ENCODE measurements around the gene ACAA1. TPM values are rescaled to one million over a fixed set of nuclear protein-coding genes. Genes with fewer than 3 reads are reported as not detected.

Gene ACAA1
- total and polyA plus RNA-seq, 2 of the 13 experiments (the other 11 are each of a cell fraction or from before 2014, with no cell fraction given), result 60.8 to 188 TPM

DNA sequence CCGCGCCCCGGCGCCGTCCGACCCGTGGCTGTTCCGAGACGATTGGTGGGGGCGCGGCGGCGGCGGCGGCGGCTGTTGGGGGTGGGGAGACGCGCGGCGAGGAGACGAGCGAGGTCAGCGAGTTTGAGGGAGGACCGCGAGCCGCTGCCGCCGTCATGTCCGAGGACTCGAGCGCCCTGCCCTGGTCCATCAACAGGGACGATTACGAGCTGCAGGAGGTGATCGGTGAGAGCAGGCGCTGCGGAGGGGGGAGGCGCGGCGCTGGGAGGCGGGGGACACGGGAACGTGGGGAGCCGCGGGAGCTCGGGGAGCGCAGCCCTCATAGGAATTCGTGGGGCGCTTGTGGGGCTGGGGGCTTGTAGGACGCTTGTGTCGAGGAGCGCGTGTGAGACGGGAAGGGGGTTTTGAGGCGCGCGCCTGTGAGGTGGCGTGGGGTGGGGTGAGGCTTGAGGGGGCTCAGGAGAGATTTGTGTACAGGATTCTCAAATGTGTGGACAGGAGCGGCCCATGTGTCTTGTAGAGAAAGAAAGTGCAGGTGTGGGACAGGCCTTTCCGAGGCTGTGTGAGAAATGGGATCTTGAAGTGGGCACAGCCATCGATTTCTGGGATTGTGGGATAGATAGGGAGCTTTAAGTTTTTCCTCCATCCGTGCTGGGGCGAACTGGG lies 28.9 kb upstream of the ACAA1 start (continued):
- TF ChIP-seq ZNF607 (CRISPR knock-in tag; IDR thresholded peaks at IDR 0.05; ENCODE audit: borderline replicate concordance), result no peak
- TF ChIP-seq FOXM1 (CRISPR knock-in tag; IDR thresholded peaks at IDR 0.05), result no peak
- no peak for TF ChIP-seq ZNF225 (CRISPR knock-in tag; IDR thresholded peaks at IDR 0.05)
- TF ChIP-seq ZNF740 (CRISPR knock-in tag; IDR thresholded peaks at IDR 0.05), result 0 out of 2 replicates have a peak, but pooled peaks have one; percentile 2
- TF ChIP-seq ZC3H13 (CRISPR knock-in tag; IDR thresholded peaks at IDR 0.05), result peak; percentile 90
- TF ChIP-seq, protein P1, sequence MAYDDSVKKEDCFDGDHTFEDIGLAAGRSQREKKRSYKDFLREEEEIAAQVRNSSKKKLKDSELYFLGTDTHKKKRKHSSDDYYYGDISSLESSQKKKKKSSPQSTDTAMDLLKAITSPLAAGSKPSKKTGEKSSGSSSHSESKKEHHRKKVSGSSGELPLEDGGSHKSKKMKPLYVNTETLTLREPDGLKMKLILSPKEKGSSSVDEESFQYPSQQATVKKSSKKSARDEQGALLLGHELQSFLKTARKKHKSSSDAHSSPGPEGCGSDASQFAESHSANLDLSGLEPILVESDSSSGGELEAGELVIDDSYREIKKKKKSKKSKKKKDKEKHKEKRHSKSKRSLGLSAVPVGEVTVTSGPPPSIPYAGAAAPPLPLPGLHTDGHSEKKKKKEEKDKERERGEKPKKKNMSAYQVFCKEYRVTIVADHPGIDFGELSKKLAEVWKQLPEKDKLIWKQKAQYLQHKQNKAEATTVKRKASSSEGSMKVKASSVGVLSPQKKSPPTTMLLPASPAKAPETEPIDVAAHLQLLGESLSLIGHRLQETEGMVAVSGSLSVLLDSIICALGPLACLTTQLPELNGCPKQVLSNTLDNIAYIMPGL (CRISPR knock-in tag; IDR thresholded peaks at IDR 0.05; ENCODE audit: borderline replicate concordance in 1 of 2, low read depth in 1 of 2), result no peak; a peak in 1 of 4 replicates
- peak; percentile 27; the same call in 1 of the 2 replicates for TF ChIP-seq CTCF (CRISPR knock-in tag; IDR thresholded peaks at IDR 0.05)
- no peak for TF ChIP-seq ZNF512 (CRISPR knock-in tag; IDR thresholded peaks at IDR 0.05)
- TF ChIP-seq ZNF431 (CRISPR knock-in tag; IDR thresholded peaks at IDR 0.05; ENCODE audit: borderline replicate concordance, low read depth), result 0 out of 2 replicates have a peak, but pooled peaks have one; percentile 12
- TF ChIP-seq REXO4 (CRISPR knock-in tag; IDR thresholded peaks at IDR 0.05; ENCODE audit: borderline replicate concordance), result no peak
- 0 out of 2 replicates have a peak, but pooled peaks have one; percentile 15 for TF ChIP-seq ZNF709 (CRISPR knock-in tag; IDR thresholded peaks at IDR 0.05)
- TF ChIP-seq, protein P2, sequence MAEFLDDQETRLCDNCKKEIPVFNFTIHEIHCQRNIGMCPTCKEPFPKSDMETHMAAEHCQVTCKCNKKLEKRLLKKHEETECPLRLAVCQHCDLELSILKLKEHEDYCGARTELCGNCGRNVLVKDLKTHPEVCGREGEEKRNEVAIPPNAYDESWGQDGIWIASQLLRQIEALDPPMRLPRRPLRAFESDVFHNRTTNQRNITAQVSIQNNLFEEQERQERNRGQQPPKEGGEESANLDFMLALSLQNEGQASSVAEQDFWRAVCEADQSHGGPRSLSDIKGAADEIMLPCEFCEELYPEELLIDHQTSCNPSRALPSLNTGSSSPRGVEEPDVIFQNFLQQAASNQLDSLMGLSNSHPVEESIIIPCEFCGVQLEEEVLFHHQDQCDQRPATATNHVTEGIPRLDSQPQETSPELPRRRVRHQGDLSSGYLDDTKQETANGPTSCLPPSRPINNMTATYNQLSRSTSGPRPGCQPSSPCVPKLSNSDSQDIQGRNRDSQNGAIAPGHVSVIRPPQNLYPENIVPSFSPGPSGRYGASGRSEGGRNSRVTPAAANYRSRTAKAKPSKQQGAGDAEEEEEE (CRISPR knock-in tag; IDR thresholded peaks at IDR 0.05; ENCODE audit: borderline replicate concordance), result no peak
- peak; percentile 9; the same call in 1 of the 2 replicates for TF ChIP-seq ZNF768 (CRISPR knock-in tag; IDR thresholded peaks at IDR 0.05)
- peak; percentile 10 for TF ChIP-seq SAP130 (CRISPR knock-in tag; IDR thresholded peaks at IDR 0.05; ENCODE audit: low read depth)
- TF ChIP-seq BATF2 (CRISPR knock-in tag; IDR thresholded peaks at IDR 0.05), result 0 out of 2 replicates have a peak, but pooled peaks have one; percentile 67
- no peak for TF ChIP-seq CHD2 (IDR thresholded peaks at IDR 0.05; ENCODE audit: low read depth, low read length)
- peak; percentile 27 for TF ChIP-seq ZNF883 (CRISPR knock-in tag; IDR thresholded peaks at IDR 0.05; ENCODE audit: not compliant biosample characterization)
- TF ChIP-seq ZNF703 (CRISPR knock-in tag; IDR thresholded peaks at IDR 0.05; ENCODE audit: borderline replicate concordance), result peak; percentile 41; the same call in 1 of the 2 replicates
- TF ChIP-seq ZNF75D (CRISPR knock-in tag; IDR thresholded peaks at IDR 0.05; ENCODE audit: borderline replicate concordance), result no peak
- TF ChIP-seq KMT2B (CRISPR knock-in tag; IDR thresholded peaks at IDR 0.05), result 0 out of 2 replicates have a peak, but pooled peaks have one; percentile 2
